Smooth muscle cell (in vitro differentiated cells): ENCODE measurements around the gene C16orf74. TPM values are rescaled to one million over a fixed set of nuclear protein-coding genes. Genes with fewer than 3 reads are reported as not detected.

ENCODE experiments used
- DNase-seq: peaks from one replicate; lab custom pipeline; 2025; ENCODE audit not compliant: unreplicated experiment; lab: John Stamatoyannopoulos, UW
- H2AFZ ChIP-seq: fragments of 200-600 bp; sonication (generic); 2 replicates; pipeline ENCODE4 v1.6.0; 2016; ENCODE audit warnings: antibody characterized with exemption, low read depth, mild to moderate bottlenecking
- H3F3A ChIP-seq: fragments of 200-600 bp; sonication (generic); 2 replicates; pipeline ENCODE4 v1.6.0; 2017; ENCODE audit warnings: antibody characterized with exemption, low read depth
- H3K27ac ChIP-seq: fragments of 200-600 bp; sonication (generic); 2 replicates; pipeline ENCODE4 v1.5.1; 2016; ENCODE audit warnings: low read depth, mild to moderate bottlenecking
- H3K27me3 ChIP-seq: fragments of 200-600 bp; sonication (generic); 2 replicates; pipeline ENCODE4 v1.6.1; 2016; ENCODE audit warnings: low read depth, mild to moderate bottlenecking
- H3K36me3 ChIP-seq: fragments of 200-600 bp; sonication (generic); 2 replicates; pipeline ENCODE4 v1.5.1; 2016; ENCODE audit warnings: low read depth
- H3K4me1 ChIP-seq: fragments of 200-600 bp; sonication (generic); 2 replicates; pipeline ENCODE4 v1.5.1; 2016; ENCODE audit warnings: low read depth
- H3K4me2 ChIP-seq: fragments of 200-600 bp; sonication (generic); 2 replicates; pipeline ENCODE4 v1.6.0; 2016; ENCODE audit warnings: mild to moderate bottlenecking
- H3K4me3 ChIP-seq: fragments of 200-600 bp; sonication (generic); 2 replicates; pipeline ENCODE4 v1.5.1; 2016; ENCODE audit warnings: mild to moderate bottlenecking
- H3K79me2 ChIP-seq: fragments of 200-600 bp; sonication (generic); 2 replicates; pipeline ENCODE4 v1.6.0; 2016; ENCODE audit warnings: low read depth, mild to moderate bottlenecking
- H3K9ac ChIP-seq: fragments of 200-600 bp; sonication (generic); 2 replicates; pipeline ENCODE4 v1.6.0; 2016; ENCODE audit warnings: low read depth
- H3K9me3 ChIP-seq: fragments of 200-600 bp; sonication (generic); replicated peaks from 2 replicates; pipeline ENCODE4 v1.5.1; 2016; ENCODE audit warnings: low read depth
- H4K20me1 ChIP-seq: fragments of 200-600 bp; sonication (generic); 2 replicates; pipeline ENCODE4 v1.6.0; 2016; ENCODE audit warnings: low read depth
- CTCF ChIP-seq: fragments of 200-600 bp; sonication (generic); IDR thresholded peaks from 2 replicates; pipeline ENCODE4 v1.5.1; 2017; ENCODE audit warnings: borderline replicate concordance, mild to moderate bottlenecking, antibody characterized with exemption; ENCODE audit not compliant: insufficient read depth, poor library complexity, severe bottlenecking
- WGBS: methylation state at CpG from one replicate; pipeline ENCODE4 v1.1.7; 2016; ENCODE audit warnings: low lambda C conversion rate; 5-methylcytosine and 5-hydroxymethylcytosine counted together
- polyA plus RNA-seq: library from polyadenylated mRNA; unstranded; fragments of >200 nt; fragmentation: Nextera tagmentation; extraction: Ambion mirVana; gene quantifications from 2 replicates; pipeline ENCODE4 v1.2.1, GENCODE V29; 2016
- total RNA-seq: library from RNA; depleted of rRNA; stranded (reverse); fragments of >200 nt; gene quantifications from 2 replicates; pipeline ENCODE4 v1.2.3, GENCODE V29; 2014

C16orf74 gene
- total and polyA plus RNA-seq, 2 experiments from 2014 or later: 0.31 to 1.7 TPM

- peaks cover 24% of the 10 kb centered on the region for H4K20me1 ChIP-seq
- H3K4me2 ChIP-seq: no peak overlapping the region
- H3K79me2 ChIP-seq: no peaks in the 10 kb centered on the region
- H3K4me1 ChIP-seq: no peaks in the 10 kb centered on the region
- no peak overlapping the region for H3K9ac ChIP-seq
- no peak overlapping the region for H3K4me3 ChIP-seq
- no peak for DNase-seq
- no peak overlapping the region for H2AFZ ChIP-seq
- no peaks in the 10 kb centered on the region for H3K9me3 ChIP-seq
- H3K36me3 ChIP-seq: peaks cover 11% of the 10 kb centered on the region
- H3K27ac ChIP-seq: no peak overlapping the region
- TF ChIP-seq CTCF: no peak
- H3K27me3 ChIP-seq: no peaks in the 10 kb centered on the region
- WGBS: 97% methylated on average over 10 of the region's 10 CpGs
- H3F3A ChIP-seq: no peaks in the 10 kb centered on the region
Measured at GRCh38 chr16:85668676-85669424, 82.0 kb downstream of the C16orf74 start.

- H3F3A ChIP-seq: no peaks in the 10 kb centered on the region
- H3K36me3 ChIP-seq: peaks cover 10% of the 10 kb centered on the region
- H4K20me1 ChIP-seq: peaks cover 24% of the 10 kb centered on the region
- H3K4me1 ChIP-seq: peaks cover 1% of the 10 kb centered on the region
- H3K4me3 ChIP-seq: no peak overlapping the region
- H3K27me3 ChIP-seq: no peaks in the 10 kb centered on the region
- 95% methylated on average over 15 of the region's 16 CpGs for WGBS
- no peak for DNase-seq
- TF ChIP-seq CTCF: no peak
- no peak overlapping the region for H3K27ac ChIP-seq
- H3K9ac ChIP-seq: no peak overlapping the region
- no peaks in the 10 kb centered on the region for H3K9me3 ChIP-seq
- no peak overlapping the region for H3K4me2 ChIP-seq
- H2AFZ ChIP-seq: no peak overlapping the region
- H3K79me2 ChIP-seq: no peaks in the 10 kb centered on the region
Measured at GRCh38 chr16:85667841-85668413, 83.0 kb downstream of the C16orf74 start.

GRCh38 chr16:85667261-85667660 lies 83.6 kb downstream of the C16orf74 start:
- peaks cover 4% of the 10 kb centered on the region for H3K4me1 ChIP-seq
- peaks cover 24% of the 10 kb centered on the region for H4K20me1 ChIP-seq
- no peaks in the 10 kb centered on the region for H3K27me3 ChIP-seq
- no peak overlapping the region for H3K9ac ChIP-seq
- H3F3A ChIP-seq: no peaks in the 10 kb centered on the region
- no peak for DNase-seq
- TF ChIP-seq CTCF: no peak
- H3K9me3 ChIP-seq: no peaks in the 10 kb centered on the region
- peaks cover 6% of the 10 kb centered on the region for H3K36me3 ChIP-seq
- no peak overlapping the region for H3K27ac ChIP-seq
- H2AFZ ChIP-seq: no peak overlapping the region
- H3K4me3 ChIP-seq: no peak overlapping the region
- 94% methylated on average over 9 of the region's 9 CpGs for WGBS
- no peaks in the 10 kb centered on the region for H3K79me2 ChIP-seq
- H3K4me2 ChIP-seq: no peak overlapping the region
